RWPE1 (cell line): ENCODE data around the gene CFD.
A peak's percentile ranks its signal among the peaks of the same experiment; 100 is the strongest.

Source experiments
- CTCF ChIA-PET: fragments of 350-600 bp; sonication (Branson Sonifier 250); formaldehyde crosslinking; extraction: SDS; loops from one replicate; lab custom pipeline; 2021; lab: Yijun Ruan, JAX
- POLR2A ChIA-PET: fragments of 400-600 bp; formaldehyde crosslinking; extraction: SDS; loops from one replicate; lab custom pipeline; 2020; ENCODE audit warnings: antibody characterized with exemption; ENCODE audit not compliant: low non-redundant PET; lab: Yijun Ruan, JAX
- DNase-seq: peaks from one replicate; pipeline ENCODE4 v3.0.0; 2012; ENCODE audit warnings: low spot score
- H3K27ac ChIP-seq: fragments of 450-650 bp; 2 replicates; pipeline ENCODE4 v1.5.1; 2017
- CTCF ChIP-seq: fragments of 450-650 bp; conservative IDR thresholded peaks from 2 replicates; pipeline ENCODE4 v1.5.1; 2017; ENCODE audit warnings: low read depth, mild to moderate bottlenecking

Gene CFD

DNA sequence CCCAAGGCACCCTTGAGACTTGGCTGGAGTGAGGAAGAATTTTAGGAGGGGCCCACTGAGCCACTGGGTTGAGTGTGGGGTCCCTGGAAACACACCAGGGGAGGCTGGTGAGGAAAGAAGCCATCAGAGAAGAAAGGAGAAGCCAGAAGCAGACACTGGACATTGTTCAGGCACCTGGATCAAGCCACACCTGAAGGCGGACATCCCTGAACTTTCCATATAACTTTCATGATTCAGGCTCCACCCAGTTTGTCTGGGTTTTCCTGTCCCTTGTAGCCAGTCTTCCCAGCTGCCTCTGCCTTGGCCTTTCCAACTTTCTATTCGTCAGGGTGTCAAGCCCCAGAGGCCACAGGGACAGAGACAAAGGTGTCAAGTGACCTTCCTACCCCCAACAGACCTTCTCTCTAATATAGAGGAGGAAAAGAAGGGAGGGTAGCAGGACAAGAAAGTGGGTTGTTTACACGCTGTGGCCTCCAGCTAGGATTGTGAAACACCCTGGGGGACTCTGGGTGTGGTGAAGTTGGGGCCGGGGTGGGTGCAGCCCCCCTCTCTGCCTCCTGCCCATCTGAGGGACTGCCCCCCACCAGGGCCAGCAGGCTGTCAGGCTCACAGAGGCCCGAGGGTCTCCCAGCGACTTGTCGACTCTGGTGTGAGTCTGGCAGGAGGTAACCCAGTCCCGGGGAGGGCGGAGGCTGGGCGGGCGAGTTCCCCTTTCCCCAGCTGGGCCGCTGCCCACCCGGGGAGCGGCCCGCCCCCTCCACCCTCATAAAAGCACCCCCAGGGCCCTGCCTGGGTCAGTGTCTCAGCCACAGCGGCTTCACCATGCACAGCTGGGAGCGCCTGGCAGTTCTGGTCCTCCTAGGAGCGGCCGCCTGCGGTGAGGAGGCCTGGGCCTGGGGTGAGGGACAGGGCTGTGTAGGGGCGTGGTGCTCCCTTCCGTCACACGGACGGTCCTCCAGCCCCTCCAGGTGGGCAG lies at the start of gene CFD:
Gene CFD (plus strand): TSS at position 797 of the 976 bp plus-strand sequence. CDS start 26 bp downstream, at position 823.
- ChIA-PET CTCF (interaction anchor here (0.6 to 0.8 kb wide), 3 partner anchors 15 to 212 kb away, joined by 3 read pairs; no protein-coding TSS in a partner anchor), POLR2A (no interaction called here)
- TF ChIP-seq CTCF = no peak
- H3K27ac ChIP-seq = peak within 1 kb of the TSS; percentile 62
- no peak for DNase-seq

- DNase-seq = no peak
- no peak for TF ChIP-seq CTCF
- peak overlapping the region; percentile 99 for H3K27ac ChIP-seq
- POLR2A ChIA-PET = interaction anchor here (0.7 kb wide), 1 partner anchor 125 kb away, joined by 4 read pairs; no protein-coding TSS in a partner anchor
- CTCF ChIA-PET = interaction anchor here (1.0 kb wide), 1 partner anchor 10 kb away, joined by 3 read pairs; no protein-coding TSS in a partner anchor
These were observed 49.2 kb upstream of the CFD start for GRCh38 chr19:810077-810855.

GRCh38 chr19:810883-811489 lies 48.5 kb upstream of the CFD start:
- DNase-seq = no peak
- CTCF ChIA-PET = no interaction called here
- POLR2A ChIA-PET = no interaction called here
- H3K27ac ChIP-seq = peak overlapping the region; percentile 99
- no peak for TF ChIP-seq CTCF

- ChIA-PET CTCF (no interaction called here), POLR2A (no interaction called here)
- no peak for DNase-seq
- TF ChIP-seq CTCF = no peak
- peak overlapping the region; percentile 99 for H3K27ac ChIP-seq
These were observed 47.9 kb upstream of the CFD start for GRCh38 chr19:811506-812048.

DNA sequence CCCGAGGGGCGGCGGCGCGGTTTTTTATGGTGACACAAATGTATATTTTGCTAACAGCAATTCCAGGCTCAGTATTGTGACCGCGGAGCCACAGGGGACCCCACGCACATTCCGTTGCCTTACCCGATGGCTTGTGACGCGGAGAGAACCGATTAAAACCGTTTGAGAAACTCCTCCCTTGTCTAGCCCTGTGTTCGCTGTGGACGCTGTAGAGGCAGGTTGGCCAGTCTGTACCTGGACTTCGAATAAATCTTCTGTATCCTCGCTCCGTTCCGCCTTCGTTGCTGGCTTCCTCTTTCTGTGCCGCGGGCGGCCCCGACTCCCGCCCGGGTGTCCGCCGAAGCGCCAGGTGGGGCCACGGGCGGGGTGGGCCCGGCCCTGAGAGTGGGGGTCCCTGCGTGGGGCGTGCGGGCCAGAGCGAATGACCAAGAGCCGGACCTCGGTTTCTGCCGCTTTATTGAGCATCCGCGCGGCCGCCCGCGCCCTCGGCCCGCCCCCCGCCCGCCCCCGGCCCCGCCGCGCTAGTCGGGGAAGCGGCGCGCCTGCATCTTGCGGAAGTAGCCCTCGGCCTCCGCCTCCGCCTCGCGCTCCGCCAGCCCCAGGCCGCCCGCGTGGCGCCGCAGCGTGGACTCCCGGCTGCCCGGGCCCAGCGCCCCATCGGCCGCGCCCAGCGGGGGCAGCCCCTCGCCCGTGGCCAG lies 47.3 kb upstream of the CFD start:
- POLR2A ChIA-PET = no interaction called here

More for the DNA sequence above, 47.3 kb upstream of the CFD start:
- TF ChIP-seq CTCF = no peak
- CTCF ChIA-PET = no interaction called here
- peak overlapping the region; percentile 99 for H3K27ac ChIP-seq
- DNase-seq = no peak
